CD14-positive monocyte (primary cell): ENCODE results near the gene ZNF559. TPM values are rescaled to one million over a fixed set of nuclear protein-coding genes. Genes with fewer than 3 reads are reported as not detected.
A peak's percentile ranks its signal among the peaks of the same experiment; 100 is the strongest.

Experiments used
- DNase-seq, 3 donors: peaks; one replicate each; pipeline ENCODE4 v3.0.0-alpha.2; 2011 to 2022
- H2AFZ ChIP-seq: 2 replicates; pipeline ENCODE4 v1.6.0; 2012; ENCODE audit warnings: mild to moderate bottlenecking, low read depth, low read length, inconsistent platforms; ENCODE audit not compliant: insufficient read depth, poor library complexity, severe bottlenecking
- H3K27ac ChIP-seq, 2 donors: 1 replicate in 1 of 2; 2 replicates in 1 of 2; pipeline ENCODE4 v1.5.1; 2012 to 2013; ENCODE audit warnings: low read length in 2 of 2, control low read depth in 1 of 2, inconsistent platforms in 1 of 2, low read depth in 1 of 2, mild to moderate bottlenecking in 1 of 2
- H3K27me3 ChIP-seq, 2 donors: one replicate each; pipeline versions ENCODE4 v1.6.0 to v1.6.1; 2011 to 2013; ENCODE audit warnings: low read length in 2 of 2; ENCODE audit not compliant: control insufficient read depth in 2 of 2, insufficient read depth in 2 of 2
- H3K36me3 ChIP-seq, 2 donors: replicated peaks in 1 of 2; 1 replicate in 1 of 2; 2 replicates in 1 of 2; pipeline versions ENCODE4 v1.5.1 to v1.6.1; 2012 to 2013; ENCODE audit warnings: low read length in 2 of 2, control low read depth in 1 of 2, inconsistent platforms in 1 of 2, mild to moderate bottlenecking in 1 of 2; ENCODE audit not compliant: insufficient read depth in 2 of 2, control insufficient read depth in 1 of 2
- H3K4me1 ChIP-seq, 2 donors: 1 replicate in 1 of 2; 2 replicates in 1 of 2; pipeline versions ENCODE4 v1.5.1 to v1.6.1; 2012 to 2013; ENCODE audit warnings: low read length in 2 of 2, control low read depth in 1 of 2, inconsistent platforms in 1 of 2, mild to moderate bottlenecking in 1 of 2, moderate library complexity in 1 of 2; ENCODE audit not compliant: insufficient read depth in 2 of 2, control insufficient read depth in 1 of 2
- H3K4me2 ChIP-seq: replicated peaks from 2 replicates; pipeline ENCODE3; 2012; ENCODE audit warnings: low read length, moderate library complexity, mild to moderate bottlenecking; ENCODE audit not compliant: poor library complexity, severe bottlenecking; ENCODE audit errors: extremely low read depth
- H3K4me3 ChIP-seq, 3 experiments: fragments of 200-600 bp in 1 of 3; sonication (generic) in 1 of 3; replicated peaks in 1 of 3; 1 replicate in 2 of 3; 2 replicates in 1 of 3; pipeline ENCODE4 v1.5.1; 2011 to 2013; ENCODE audit warnings: low read length in 3 of 3, mild to moderate bottlenecking in 3 of 3, control low read depth in 2 of 3, low read depth in 2 of 3, inconsistent platforms in 1 of 3, moderate library complexity in 1 of 3
- H3K79me2 ChIP-seq: 2 replicates; pipeline ENCODE4 v1.6.0; 2012; ENCODE audit warnings: mild to moderate bottlenecking, control low read depth, inconsistent platforms, low read length, moderate library complexity; ENCODE audit not compliant: insufficient read depth
- H3K9ac ChIP-seq: 2 replicates; pipeline ENCODE4 v1.6.0; 2017; ENCODE audit warnings: low read length, mild to moderate bottlenecking; ENCODE audit not compliant: insufficient read depth, poor library complexity, severe bottlenecking
- H3K9me3 ChIP-seq, 2 donors: replicated peaks in 1 of 2; 1 replicate in 1 of 2; 2 replicates in 1 of 2; pipeline versions ENCODE4 v1.5.1 to v1.6.1; 2012 to 2013; ENCODE audit warnings: low read length in 2 of 2, control low read depth in 1 of 2; ENCODE audit not compliant: control insufficient read depth in 1 of 2, insufficient read depth in 1 of 2
- H4K20me1 ChIP-seq: 2 replicates; pipeline ENCODE4 v1.6.0; 2012; ENCODE audit warnings: mild to moderate bottlenecking, low read length, control low read depth, moderate library complexity; ENCODE audit not compliant: insufficient read depth
- H3K27ac Mint-ChIP-seq, 7 donors: one replicate each; pipeline ENCODE4 v1.8.0; 2020; ENCODE audit warnings: mild to moderate bottlenecking in 7 of 7, mixed read lengths in 7 of 7, moderate library complexity in 6 of 7, inconsistent platforms in 2 of 7
- H3K27me3 Mint-ChIP-seq, 3 donors: one replicate each; pipeline ENCODE4 v1.8.0; 2021 to 2022; ENCODE audit warnings: low read depth in 3 of 3, mild to moderate bottlenecking in 3 of 3, mixed read lengths in 3 of 3, moderate library complexity in 3 of 3, inconsistent platforms in 1 of 3
- H3K36me3 Mint-ChIP-seq, 2 donors: one replicate each; pipeline ENCODE4 v1.8.0; 2020; ENCODE audit warnings: mixed read lengths in 2 of 2, inconsistent platforms in 1 of 2, mild to moderate bottlenecking in 1 of 2
- H3K4me1 Mint-ChIP-seq: one replicate; pipeline ENCODE4 v1.8.0; 2020; ENCODE audit warnings: mild to moderate bottlenecking, mixed read lengths
- H3K4me3 Mint-ChIP-seq, 2 donors: one replicate each; pipeline ENCODE4 v1.8.0; 2020; ENCODE audit warnings: mild to moderate bottlenecking in 2 of 2, mixed read lengths in 2 of 2, moderate library complexity in 1 of 2
- H3K9me3 Mint-ChIP-seq, 7 donors: one replicate each; pipeline ENCODE4 v1.8.0; 2020 to 2022; ENCODE audit warnings: mixed read lengths in 7 of 7, mild to moderate bottlenecking in 6 of 7, moderate library complexity in 6 of 7, inconsistent platforms in 2 of 7
- WGBS: methylation state at CpG from one replicate; pipeline ENCODE4 v1.1.5; 2013; ENCODE audit warnings: missing lambda C conversion rate; ENCODE audit not compliant: insufficient coverage; 5-methylcytosine and 5-hydroxymethylcytosine counted together
- intact Hi-C, 2 donors: fragments of 100-400 bp; cut with micrococcal nuclease; formaldehyde crosslinking; loops; one replicate each; pipeline versions ENCODE4 v1.15.0 to v1.15.1; 2023
- polyA plus RNA-seq, 3 donors: library from polyadenylated mRNA; depleted of rRNA in 1 of 3; unstranded in 2 of 3; stranded (reverse) in 1 of 3; fragments of 300-500 nt in 2 of 3; fragments of >200 nt in 1 of 3; fragmentation: Illumina TruSeq in 2 of 3; gene quantifications; 1 replicate in 2 of 3; 2 replicates in 1 of 3; pipeline ENCODE4 v1.2.3, GENCODE V29; 2012 to 2021
- TF ChIP-seq, protein P1 (sequence below): fragments of 200-600 bp; IDR thresholded peaks from one replicate; pipeline ENCODE4 v1.8.0; 2022; ENCODE audit warnings: antibody characterized with exemption, mild to moderate bottlenecking

Gene ZNF559
- polyA plus RNA-seq, 3 donors, result 9.0 to 16.0 (median 9.1) TPM

DNA sequence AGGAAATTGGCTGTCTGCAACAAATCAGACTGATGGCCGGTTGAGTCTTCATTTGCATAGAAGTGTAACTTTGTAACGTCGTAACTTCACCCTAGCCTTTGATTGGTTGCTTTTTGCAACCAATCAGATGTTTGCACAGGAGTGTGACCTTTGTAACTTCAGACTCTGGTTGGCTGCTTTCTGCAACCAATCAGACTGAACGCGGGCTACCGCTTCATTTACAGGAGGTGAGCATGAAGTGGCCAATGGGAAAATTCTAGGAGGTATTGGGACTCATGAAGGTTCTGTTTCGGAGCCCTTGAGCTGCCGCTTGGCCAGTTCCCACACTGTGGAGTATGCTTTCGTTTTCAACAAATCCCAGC, 441 bp upstream of the ZNF559 start:
- Histone ChIP-seq H3K9me3 (peaks cover 52 to 57% of the 10 kb centered on the region in 2 donors), H3K27ac (peak overlapping the region; percentile 82 to 89), H2AFZ (peak overlapping the region; percentile 89), H3K4me1 (peaks cover 14 to 20% of the 10 kb centered on the region in 2 donors), H3K4me2 (peak overlapping the region; percentile 86), H4K20me1 (no peaks in the 10 kb centered on the region), H3K79me2 (peaks cover 7% of the 10 kb centered on the region), H3K27me3 (no peaks in the 10 kb centered on the region), H3K4me3 (peak overlapping the region; percentile 73 to 90 (median 89)), H3K36me3 (peaks cover 2 to 14% of the 10 kb centered on the region in 2 donors), H3K9ac (peak overlapping the region; percentile 82)
- H3K27me3 Mint-ChIP-seq, result peaks cover 0 to 3% (median 2%) of the 10 kb centered on the region in 3 donors
- TF ChIP-seq, protein P1, sequence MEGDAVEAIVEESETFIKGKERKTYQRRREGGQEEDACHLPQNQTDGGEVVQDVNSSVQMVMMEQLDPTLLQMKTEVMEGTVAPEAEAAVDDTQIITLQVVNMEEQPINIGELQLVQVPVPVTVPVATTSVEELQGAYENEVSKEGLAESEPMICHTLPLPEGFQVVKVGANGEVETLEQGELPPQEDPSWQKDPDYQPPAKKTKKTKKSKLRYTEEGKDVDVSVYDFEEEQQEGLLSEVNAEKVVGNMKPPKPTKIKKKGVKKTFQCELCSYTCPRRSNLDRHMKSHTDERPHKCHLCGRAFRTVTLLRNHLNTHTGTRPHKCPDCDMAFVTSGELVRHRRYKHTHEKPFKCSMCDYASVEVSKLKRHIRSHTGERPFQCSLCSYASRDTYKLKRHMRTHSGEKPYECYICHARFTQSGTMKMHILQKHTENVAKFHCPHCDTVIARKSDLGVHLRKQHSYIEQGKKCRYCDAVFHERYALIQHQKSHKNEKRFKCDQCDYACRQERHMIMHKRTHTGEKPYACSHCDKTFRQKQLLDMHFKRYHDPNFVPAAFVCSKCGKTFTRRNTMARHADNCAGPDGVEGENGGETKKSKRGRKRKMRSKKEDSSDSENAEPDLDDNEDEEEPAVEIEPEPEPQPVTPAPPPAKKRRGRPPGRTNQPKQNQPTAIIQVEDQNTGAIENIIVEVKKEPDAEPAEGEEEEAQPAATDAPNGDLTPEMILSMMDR, result no peak
- 0% methylated on average over 9 of the region's 9 CpGs for WGBS
- peaks cover 24 to 83% (median 57%) of the 10 kb centered on the region in 7 donors for H3K9me3 Mint-ChIP-seq
- intact Hi-C loops, result loop anchor here (1.0 to 10.0 kb wide), 4 partner anchors 14 to 491 kb away; partner anchors contain the start of genes MBD3L1 (in 1 of the 2), ZNF266 (in 1 of the 2), ZNF558 (in 1 of the 2) and ZNF562 (in 1 of the 2)
- peaks cover 10% of the 10 kb centered on the region for H3K4me1 Mint-ChIP-seq
- peak; percentile 60 to 73 (median 73) for DNase-seq
- peak overlapping the region; percentile 92 to 98 for H3K4me3 Mint-ChIP-seq
- H3K36me3 Mint-ChIP-seq, result peaks cover 13 to 36% of the 10 kb centered on the region in 2 donors
- H3K27ac Mint-ChIP-seq, result peak overlapping the region; percentile 89 to 96 (median 94)

GRCh38 chr19:9324584-9324962, 594 bp downstream of the ZNF559 start:
- peaks cover 3 to 21% of the 10 kb centered on the region in 2 donors for H3K36me3 ChIP-seq
- H3K79me2 ChIP-seq, result peaks cover 7% of the 10 kb centered on the region
- 48% methylated on average over 4 of the region's 9 CpGs for WGBS
- peaks cover 14 to 20% of the 10 kb centered on the region in 2 donors for H3K4me1 ChIP-seq
- intact Hi-C loops, result loop anchor here (2.0 to 10.0 kb wide), 4 partner anchors 16 to 492 kb away; partner anchors contain the start of genes MBD3L1 (in 1 of the 2), ZNF266 (in 1 of the 2), ZNF558 (in 1 of the 2) and ZNF562 (in 1 of the 2)
- Mint-ChIP-seq H3K9me3 (peaks cover 26 to 88% (median 64%) of the 10 kb centered on the region in 7 donors), H3K27me3 (peaks cover 0 to 3% (median 2%) of the 10 kb centered on the region in 3 donors), H3K36me3 (peaks cover 20 to 42% of the 10 kb centered on the region in 2 donors), H3K27ac (peak overlapping the region; percentile 80 to 95 (median 89)), H3K4me1 (peaks cover 10% of the 10 kb centered on the region), H3K4me3 (peak overlapping the region; percentile 92 to 98)
- H3K9ac ChIP-seq, result peak overlapping the region; percentile 82
- peak overlapping the region; percentile 82 to 89 for H3K27ac ChIP-seq
- no peaks in the 10 kb centered on the region for H3K27me3 ChIP-seq
- H4K20me1 ChIP-seq, result no peaks in the 10 kb centered on the region
- TF ChIP-seq, protein P1, result no peak
- DNase-seq, result no peak
- peak overlapping the region; percentile 73 to 90 (median 89) for H3K4me3 ChIP-seq
- H2AFZ ChIP-seq, result peak overlapping the region; percentile 89
- H3K9me3 ChIP-seq, result peaks cover 57 to 63% of the 10 kb centered on the region in 2 donors
- peak overlapping the region; percentile 86 for H3K4me2 ChIP-seq
